Measurements from ENCODE around the gene TUBB2B.
A peak's percentile ranks its signal among the peaks of the same experiment; 100 is the strongest.

Gene TUBB2B

GRCh38 chr6:3265671-3266070, 38.2 kb upstream of the TUBB2B start:
- TF ChIP-seq, protein P1, sequence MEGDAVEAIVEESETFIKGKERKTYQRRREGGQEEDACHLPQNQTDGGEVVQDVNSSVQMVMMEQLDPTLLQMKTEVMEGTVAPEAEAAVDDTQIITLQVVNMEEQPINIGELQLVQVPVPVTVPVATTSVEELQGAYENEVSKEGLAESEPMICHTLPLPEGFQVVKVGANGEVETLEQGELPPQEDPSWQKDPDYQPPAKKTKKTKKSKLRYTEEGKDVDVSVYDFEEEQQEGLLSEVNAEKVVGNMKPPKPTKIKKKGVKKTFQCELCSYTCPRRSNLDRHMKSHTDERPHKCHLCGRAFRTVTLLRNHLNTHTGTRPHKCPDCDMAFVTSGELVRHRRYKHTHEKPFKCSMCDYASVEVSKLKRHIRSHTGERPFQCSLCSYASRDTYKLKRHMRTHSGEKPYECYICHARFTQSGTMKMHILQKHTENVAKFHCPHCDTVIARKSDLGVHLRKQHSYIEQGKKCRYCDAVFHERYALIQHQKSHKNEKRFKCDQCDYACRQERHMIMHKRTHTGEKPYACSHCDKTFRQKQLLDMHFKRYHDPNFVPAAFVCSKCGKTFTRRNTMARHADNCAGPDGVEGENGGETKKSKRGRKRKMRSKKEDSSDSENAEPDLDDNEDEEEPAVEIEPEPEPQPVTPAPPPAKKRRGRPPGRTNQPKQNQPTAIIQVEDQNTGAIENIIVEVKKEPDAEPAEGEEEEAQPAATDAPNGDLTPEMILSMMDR (conservative IDR thresholded peaks at IDR 0.05; ENCODE audit: low read depth) = no peak
- peak overlapping the region; percentile 35 for H3K27ac ChIP-seq
- DNase-seq (ENCODE audit: low spot score) = no peak
- POLR2A ChIA-PET (ENCODE audit: low non-redundant PET) = interaction anchor here (0.9 kb wide), 1 partner anchor 14 kb away, joined by 5 read pairs; no protein-coding TSS in a partner anchor
- CTCF ChIA-PET = interaction anchor here (1.1 kb wide), 2 partner anchors 14 to 466 kb away, joined by 3 to 4 read pairs; no protein-coding TSS in a partner anchor

GRCh38 chr6:3264356-3264755, 36.9 kb upstream of the TUBB2B start:
- DNase-seq (ENCODE audit: low spot score) = no peak
- POLR2A ChIA-PET (ENCODE audit: low non-redundant PET) = no interaction called here
- TF ChIP-seq, protein P1 (conservative IDR thresholded peaks at IDR 0.05; ENCODE audit: low read depth) = no peak
- H3K27ac ChIP-seq = peak overlapping the region; percentile 37
- CTCF ChIA-PET = interaction anchor here (0.6 kb wide), 1 partner anchor 37 kb away, joined by 4 read pairs; no protein-coding TSS in a partner anchor

DNA sequence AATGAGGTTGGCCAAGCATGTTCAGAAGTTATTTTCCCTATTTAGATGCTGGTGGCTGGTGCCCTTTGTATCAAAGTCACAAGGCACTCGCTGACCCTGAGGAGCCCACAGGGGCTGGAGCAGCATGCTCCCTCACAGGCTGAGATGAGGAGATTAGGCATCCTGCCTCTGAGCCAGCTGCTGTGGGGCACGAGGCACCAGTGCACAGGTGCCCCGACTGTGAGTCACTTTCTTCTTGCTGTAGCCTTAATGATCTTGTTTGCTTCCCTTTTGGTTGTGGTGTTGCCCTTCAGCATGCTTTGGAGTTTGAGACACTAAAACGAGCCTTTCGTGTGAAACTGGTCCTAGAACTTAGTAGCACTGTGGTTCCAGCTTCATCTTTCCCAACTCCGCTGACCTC, 35.6 kb upstream of the TUBB2B start:
- POLR2A ChIA-PET (ENCODE audit: low non-redundant PET) = interaction anchor here (0.7 kb wide), 1 partner anchor 77 kb away, joined by 3 read pairs; no protein-coding TSS in a partner anchor
- DNase-seq (ENCODE audit: low spot score) = no peak
- CTCF ChIA-PET = interaction anchor here (0.6 kb wide), 1 partner anchor 793 kb away, joined by 3 read pairs; no protein-coding TSS in a partner anchor
- TF ChIP-seq, protein P1 (conservative IDR thresholded peaks at IDR 0.05; ENCODE audit: low read depth) = no peak
- 0 out of 2 replicates have a peak overlapping the region, but pooled peaks have one; percentile 37 for H3K27ac ChIP-seq

GRCh38 chr6:3261921-3262320, 34.5 kb upstream of the TUBB2B start:
- peak overlapping the region; percentile 42 for H3K27ac ChIP-seq
- POLR2A ChIA-PET (ENCODE audit: low non-redundant PET) = no interaction called here
- CTCF ChIA-PET = interaction anchor here (0.9 to 1.4 kb wide), 2 partner anchors 10 to 100 kb away, joined by 4 to 5 read pairs; no protein-coding TSS in a partner anchor
- no peak for DNase-seq (ENCODE audit: low spot score)
- TF ChIP-seq, protein P1 (conservative IDR thresholded peaks at IDR 0.05; ENCODE audit: low read depth) = no peak

DNA sequence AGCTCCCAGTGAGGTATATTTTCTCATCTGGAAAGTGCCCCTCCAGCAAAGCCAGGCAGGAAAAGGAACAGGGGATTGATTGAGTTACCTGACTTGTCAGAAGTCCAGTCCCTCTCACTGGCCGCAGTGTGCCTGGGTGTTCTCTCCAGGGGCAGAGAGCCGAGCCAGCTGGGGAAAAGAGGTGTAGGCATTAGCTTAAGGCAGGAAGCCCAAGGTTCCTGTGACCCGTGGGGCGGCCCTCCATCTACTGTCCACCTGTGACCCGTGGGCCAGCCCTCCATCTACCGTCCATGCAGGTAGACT, 34.0 kb upstream of the TUBB2B start:
- CTCF ChIA-PET = interaction anchor here (0.9 to 1.4 kb wide), 2 partner anchors 10 to 99 kb away, joined by 4 to 5 read pairs; no protein-coding TSS in a partner anchor
- no peak for DNase-seq (ENCODE audit: low spot score)
- TF ChIP-seq, protein P1 (conservative IDR thresholded peaks at IDR 0.05; ENCODE audit: low read depth) = no peak
- POLR2A ChIA-PET (ENCODE audit: low non-redundant PET) = no interaction called here
- H3K27ac ChIP-seq = peak overlapping the region; percentile 42

DNA sequence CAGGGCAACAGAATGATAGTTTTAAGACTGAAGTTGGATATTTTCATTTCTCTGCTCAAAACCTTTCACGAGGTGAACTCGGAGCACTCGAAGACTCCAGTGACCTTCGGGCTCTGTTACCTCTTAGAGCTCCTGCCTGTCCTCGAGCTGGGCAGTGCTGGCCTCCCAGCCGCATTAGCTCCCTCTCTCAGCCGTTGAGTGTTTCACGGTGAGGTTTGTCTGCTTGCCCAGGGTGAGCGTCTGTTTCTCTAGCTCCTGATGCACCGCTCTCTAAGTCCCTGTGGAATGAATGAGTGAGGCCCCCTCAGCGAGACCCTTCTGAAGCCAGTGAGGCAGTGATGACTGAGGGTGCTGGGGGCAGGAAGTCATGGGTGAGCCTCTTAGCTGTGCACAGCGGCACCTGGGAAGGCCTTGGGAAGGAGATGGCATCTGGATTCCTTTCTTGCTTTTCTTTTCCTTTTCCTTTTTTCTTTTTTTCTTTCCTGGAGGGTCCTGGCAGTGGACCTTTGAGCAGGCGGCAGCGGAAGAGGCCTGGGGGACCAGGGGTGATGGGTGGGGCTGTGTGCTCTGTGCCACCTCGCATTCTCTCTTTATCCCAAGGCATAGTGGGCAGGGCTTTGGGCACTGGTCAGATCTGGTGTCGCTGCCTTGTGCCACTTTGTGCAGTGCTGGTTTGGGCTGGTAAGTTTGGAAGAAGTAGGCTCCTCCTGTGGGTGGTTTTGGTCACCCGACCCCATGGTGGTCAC, 33.5 kb upstream of the TUBB2B start:
- peak overlapping the region; percentile 42 for H3K27ac ChIP-seq
- CTCF ChIA-PET = interaction anchor here (0.9 to 1.4 kb wide), 2 partner anchors 9 to 99 kb away, joined by 4 to 5 read pairs; no protein-coding TSS in a partner anchor
- no peak for DNase-seq (ENCODE audit: low spot score)
- TF ChIP-seq, protein P1 (conservative IDR thresholded peaks at IDR 0.05; ENCODE audit: low read depth) = no peak
- POLR2A ChIA-PET (ENCODE audit: low non-redundant PET) = no interaction called here

All from RWPE1 (cell line).